Hindlimb muscle (tissue), 1 donor: Measurements from ENCODE around the gene PHLDA3. TPM values are rescaled to one million over a fixed set of nuclear protein-coding genes. Genes with fewer than 3 reads are reported as not detected.
"Not testable (repeated sequence)": the region's sequence is repeated elsewhere in the genome, so short reads cannot be mapped to it uniquely, and the experiment has no call there.

Experiments
- DNase-seq: peaks from one replicate; pipeline ENCODE4 v3.0.0-alpha.2; 2013
- polyA plus RNA-seq: library from polyadenylated mRNA; unstranded; fragments of 120-200 nt; gene quantifications from one replicate; pipeline ENCODE4 v1.2.1, GENCODE V29; 2013; ENCODE audit not compliant: insufficient read length

PHLDA3 gene
- polyA plus RNA-seq, 1 donor, result 23.5 TPM

GRCh38 chr1:201485184-201485774, 16.3 kb upstream of the PHLDA3 start:
- no peak for DNase-seq

- no peak for DNase-seq
Observed at GRCh38 chr1:201483373-201483949, 14.5 kb upstream of the PHLDA3 start.

GRCh38 chr1:201482755-201483154, 13.8 kb upstream of the PHLDA3 start:
- DNase-seq, result no peak

DNA sequence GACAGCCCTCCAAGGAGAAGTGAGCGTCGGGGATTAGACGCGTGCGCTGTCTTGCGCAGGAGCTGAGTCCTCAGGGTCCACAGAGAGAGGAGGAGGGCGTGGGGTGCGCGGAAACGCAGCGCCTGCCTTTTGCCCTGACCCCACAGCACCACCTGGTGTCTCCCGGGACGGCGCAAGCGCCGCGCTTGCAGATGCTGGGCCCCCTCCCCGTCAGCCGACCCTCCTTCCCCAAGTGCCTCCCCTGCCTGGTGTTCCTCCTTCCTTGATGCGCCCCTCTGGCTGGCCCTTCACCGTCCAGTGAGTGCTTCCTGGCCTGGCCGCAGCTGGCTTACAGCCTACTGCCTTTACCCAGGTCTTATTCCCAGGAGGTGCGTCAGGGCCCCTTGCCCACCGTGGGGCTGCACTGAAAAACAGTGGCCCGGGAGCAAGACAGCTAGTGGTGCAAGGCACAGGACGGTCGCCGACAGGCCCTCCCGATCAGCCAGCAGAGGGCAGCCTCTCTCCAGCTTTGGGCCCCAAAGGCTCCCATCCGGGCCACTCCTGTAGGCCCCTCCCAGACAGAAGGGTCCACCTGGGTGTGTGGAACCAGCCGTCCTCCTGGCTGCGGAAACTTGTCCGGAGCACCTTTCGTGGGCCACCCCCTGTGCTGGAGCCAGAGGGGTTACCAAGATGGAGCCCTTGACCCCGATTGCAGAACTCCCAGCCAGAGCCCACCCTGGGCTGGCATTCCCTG, 12.9 kb upstream of the PHLDA3 start:
- DNase-seq, result peak; percentile 77

- DNase-seq, result no peak
Observed at GRCh38 chr1:201481004-201481380, 12.0 kb upstream of the PHLDA3 start.

GRCh38 chr1:201480231-201481003, 11.4 kb upstream of the PHLDA3 start:
- DNase-seq, result no peak

GRCh38 chr1:201479201-201479730, 10.3 kb upstream of the PHLDA3 start:
- no peak for DNase-seq

GRCh38 chr1:201478666-201479065, 9.7 kb upstream of the PHLDA3 start:
- DNase-seq, result not testable (repeated sequence)

- no peak for DNase-seq
Observed at GRCh38 chr1:201476670-201477344, 7.8 kb upstream of the PHLDA3 start.

- no peak for DNase-seq
Observed at GRCh38 chr1:201475915-201476669, 7.1 kb upstream of the PHLDA3 start.

GRCh38 chr1:201475130-201475529, 6.1 kb upstream of the PHLDA3 start:
- DNase-seq, result no peak

GRCh38 chr1:201473296-201473695, 4.3 kb upstream of the PHLDA3 start:
- no peak for DNase-seq

GRCh38 chr1:201472321-201472720, 3.3 kb upstream of the PHLDA3 start:
- DNase-seq, result not testable (repeated sequence)

DNA sequence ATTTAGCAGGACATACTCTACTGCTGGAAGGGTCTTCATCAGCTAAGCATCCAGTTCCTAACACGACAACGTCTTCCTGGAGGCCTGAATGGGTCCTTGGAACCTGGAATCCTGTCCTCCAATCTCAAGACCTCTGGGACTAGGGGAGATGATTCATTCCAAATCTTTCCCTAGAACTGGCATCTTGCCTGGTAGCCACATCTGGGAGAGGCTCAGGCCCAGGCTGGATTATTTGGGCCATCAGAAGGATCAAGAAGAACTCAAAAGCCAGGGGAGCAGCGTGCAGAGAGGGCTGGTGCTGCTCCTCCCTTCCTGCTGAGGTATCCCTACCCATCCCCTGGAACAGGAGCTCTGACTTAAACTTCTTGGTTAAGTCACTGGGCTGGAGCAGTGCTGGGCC, 2.8 kb upstream of the PHLDA3 start:
- no peak for DNase-seq

DNA sequence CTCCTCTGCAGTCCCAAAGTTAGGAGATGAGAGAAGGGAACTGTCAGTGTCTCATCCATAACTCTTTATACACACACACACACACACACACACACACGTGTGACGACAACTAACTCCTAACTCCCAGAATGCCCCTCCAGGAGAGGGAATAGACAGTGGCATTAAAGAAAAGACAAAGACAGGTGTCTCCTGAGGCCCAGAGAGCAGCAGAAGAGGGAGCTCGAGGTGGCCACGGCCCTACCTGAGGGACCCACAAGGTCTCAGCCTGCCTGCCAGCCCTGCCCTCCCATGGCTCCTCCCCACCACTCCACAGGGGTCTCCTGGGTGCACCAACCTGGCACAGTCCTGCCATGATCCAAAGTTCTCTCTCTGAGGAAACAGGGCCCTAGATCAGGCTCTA, 1.6 kb upstream of the PHLDA3 start:
- DNase-seq, result no peak

DNA sequence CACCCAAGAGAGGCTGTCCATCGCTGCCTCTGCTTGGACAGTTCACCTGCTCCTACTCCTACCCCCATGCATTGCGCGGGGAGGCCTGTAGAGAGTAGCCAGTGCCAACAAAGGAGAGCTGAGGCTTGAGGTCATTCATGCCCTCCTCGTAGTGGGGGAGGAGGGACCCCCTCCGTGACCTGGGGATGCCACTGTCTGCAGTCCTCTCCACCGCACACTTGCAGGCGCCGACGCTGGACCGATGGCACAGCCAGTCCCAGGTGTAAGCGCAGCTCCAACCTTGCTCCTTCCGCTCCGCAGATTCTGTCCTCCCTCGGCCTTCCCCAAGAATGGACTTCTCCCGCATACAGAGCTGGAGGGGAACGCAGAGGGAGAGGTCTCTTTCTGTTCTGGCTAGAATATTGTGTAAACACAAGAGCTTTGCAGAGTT, 672 bp upstream of the PHLDA3 start:
- DNase-seq, result no peak

DNA sequence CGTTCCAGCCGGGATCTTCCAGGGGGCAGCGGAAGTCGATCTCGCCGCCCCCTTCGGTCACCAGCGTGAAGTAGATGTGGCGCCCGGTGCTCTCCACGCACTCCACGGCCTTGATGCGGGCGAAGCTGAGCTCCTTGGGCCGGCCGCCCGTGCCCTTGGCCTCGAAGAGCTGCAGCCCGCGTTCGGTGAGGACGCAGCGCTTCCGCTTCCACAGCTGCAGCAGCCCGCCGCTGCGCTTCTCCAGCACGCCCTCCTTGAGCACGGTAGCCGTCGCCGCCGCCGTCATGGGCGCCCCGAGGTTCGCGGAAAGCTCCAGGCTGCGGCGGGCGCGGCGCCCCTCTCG, 516 bp downstream of the PHLDA3 start:
- DNase-seq, result peak; percentile 43

GRCh38 chr1:201466492-201466891, 2.5 kb downstream of the PHLDA3 start:
- no peak for DNase-seq

DNA sequence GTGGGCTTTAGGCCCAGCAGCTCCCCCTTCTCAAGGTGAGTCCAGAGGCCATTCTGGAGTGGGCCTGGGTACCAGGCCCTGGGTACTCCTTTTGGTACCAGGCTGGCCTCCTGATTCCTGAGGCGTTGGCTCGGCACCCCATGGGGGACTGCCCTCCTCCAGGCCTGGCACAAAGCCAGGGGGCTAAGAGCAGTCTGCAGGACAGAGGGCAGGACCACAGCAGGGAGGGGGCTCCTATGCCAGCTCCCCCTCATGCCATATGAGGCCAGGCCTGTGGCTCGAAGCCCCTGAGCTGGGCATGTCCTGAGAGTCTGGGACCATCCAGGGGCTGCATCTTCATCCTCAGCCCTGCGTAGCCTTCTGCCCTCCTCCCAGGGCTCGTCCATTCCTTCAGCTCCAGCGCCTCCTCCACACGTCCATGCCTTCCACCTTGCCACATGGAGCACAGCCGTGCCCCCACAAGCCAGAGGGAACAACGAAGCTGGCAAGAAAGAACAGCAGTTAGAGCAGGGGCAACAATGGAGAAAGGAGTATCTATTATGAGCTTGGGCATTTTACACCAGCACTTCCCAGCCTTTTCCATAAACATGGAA, 3.2 kb downstream of the PHLDA3 start:
- DNase-seq, result no peak

DNA sequence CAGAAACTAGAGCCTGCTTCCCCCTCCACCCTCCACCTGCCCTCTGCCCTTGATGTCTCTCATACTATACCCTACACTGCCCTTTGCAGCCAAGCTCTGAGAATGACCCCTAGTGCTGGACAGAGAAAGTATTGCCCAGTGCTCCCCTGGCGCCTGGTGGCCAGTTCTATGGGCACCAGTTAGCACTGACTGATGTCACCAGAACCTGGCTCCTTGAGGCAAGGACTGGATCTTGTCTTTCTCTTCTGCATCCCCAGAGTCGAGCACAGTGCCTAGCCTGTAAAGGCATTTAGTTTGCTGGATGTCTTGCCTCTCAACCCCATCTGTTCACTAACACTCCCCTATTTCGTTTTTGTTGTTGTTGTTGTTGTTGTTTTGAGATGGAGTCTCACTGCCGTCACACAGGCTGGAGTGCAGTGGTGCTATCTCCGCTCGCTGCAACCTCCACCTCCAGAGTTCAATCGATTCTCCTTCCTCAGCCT, 5.9 kb downstream of the PHLDA3 start:
- no peak for DNase-seq
